ENCODE data around the gene MTAP.

Gene MTAP

GRCh38 chr9:21854119-21854518 is 51.7 kb downstream of the MTAP start:
- Histone ChIP-seq H3K4me3 (replicated peaks; ENCODE audit: insufficient read depth, low read length) (no peak overlapping the region), H3K27me3 (ENCODE audit: insufficient read depth, poor library complexity, severe bottlenecking) (no peaks in the 10 kb centered on the region), H3K27ac (replicated peaks) (no peak overlapping the region)
- TF ChIP-seq SPI1 (IDR thresholded peaks at IDR 0.05; ENCODE audit: borderline replicate concordance, low read depth) (no peak), REST (IDR thresholded peaks at IDR 0.05; ENCODE audit: insufficient replicate concordance, low read depth) (no peak), GABPA (IDR thresholded peaks at IDR 0.05; ENCODE audit: low read depth) (no peak), POLR2AphosphoS5 (IDR thresholded peaks at IDR 0.05; ENCODE audit: low read depth) (no peak), CTCF (IDR thresholded peaks at IDR 0.05; ENCODE audit: insufficient read depth, low read length) (no peak)
- DNase-seq (ENCODE audit: low read depth in 1 of 2, low spot score in 1 of 2) = no peak

- TF ChIP-seq CTCF (IDR thresholded peaks at IDR 0.05; ENCODE audit: insufficient read depth, low read length) = no peak
- no peak for TF ChIP-seq SPI1 (IDR thresholded peaks at IDR 0.05; ENCODE audit: borderline replicate concordance, low read depth)
- TF ChIP-seq POLR2AphosphoS5 (IDR thresholded peaks at IDR 0.05; ENCODE audit: low read depth) = no peak
- Histone ChIP-seq H3K4me3 (replicated peaks; ENCODE audit: insufficient read depth, low read length) (no peak overlapping the region), H3K27ac (replicated peaks) (no peak overlapping the region), H3K27me3 (ENCODE audit: insufficient read depth, poor library complexity, severe bottlenecking) (no peaks in the 10 kb centered on the region)
- peak in 1 of 2 experiments; percentile 15 for DNase-seq (ENCODE audit: low read depth in 1 of 2, low spot score in 1 of 2)
These were observed 52.2 kb downstream of the MTAP start for GRCh38 chr9:21854594-21854993.

- no peak overlapping the region for H3K4me3 ChIP-seq (replicated peaks; ENCODE audit: insufficient read depth, low read length)
- no peaks in the 10 kb centered on the region for H3K27me3 ChIP-seq (ENCODE audit: insufficient read depth, poor library complexity, severe bottlenecking)
- TF ChIP-seq POLR2AphosphoS5 (IDR thresholded peaks at IDR 0.05; ENCODE audit: low read depth) (no peak), SPI1 (IDR thresholded peaks at IDR 0.05; ENCODE audit: borderline replicate concordance, low read depth) (no peak), GABPA (IDR thresholded peaks at IDR 0.05; ENCODE audit: low read depth) (no peak), CTCF (IDR thresholded peaks at IDR 0.05; ENCODE audit: insufficient read depth, low read length) (no peak)
- no peak for DNase-seq (ENCODE audit: low read depth in 1 of 2, low spot score in 1 of 2)
- no peak overlapping the region for H3K27ac ChIP-seq (replicated peaks)
These were observed 54.1 kb downstream of the MTAP start for GRCh38 chr9:21856301-21857094.

GRCh38 chr9:21862871-21863270 is 60.4 kb downstream of the MTAP start:
- H3K27ac ChIP-seq (replicated peaks) = no peak overlapping the region

More at GRCh38 chr9:21862871-21863270, 60.4 kb downstream of the MTAP start:
- no peak for DNase-seq (ENCODE audit: low read depth in 1 of 2, low spot score in 1 of 2)
- no peak for TF ChIP-seq REST (IDR thresholded peaks at IDR 0.05; ENCODE audit: insufficient replicate concordance, low read depth)
- no peak for TF ChIP-seq CTCF (IDR thresholded peaks at IDR 0.05; ENCODE audit: insufficient read depth, low read length)
- no peak for TF ChIP-seq SPI1 (IDR thresholded peaks at IDR 0.05; ENCODE audit: borderline replicate concordance, low read depth)
- no peak for TF ChIP-seq POLR2AphosphoS5 (IDR thresholded peaks at IDR 0.05; ENCODE audit: low read depth)
- TF ChIP-seq GABPA (IDR thresholded peaks at IDR 0.05; ENCODE audit: low read depth) = no peak
- H3K27me3 ChIP-seq (ENCODE audit: insufficient read depth, poor library complexity, severe bottlenecking) = no peaks in the 10 kb centered on the region
- no peak overlapping the region for H3K4me3 ChIP-seq (replicated peaks; ENCODE audit: insufficient read depth, low read length)

Measured in HL-60 (cell line).